ENCODE results near the gene MYBPHL.

Gene MYBPHL

GRCh38 chr1:109306832-109307273 is at the start of gene MYBPHL:
TSS of gene MYBPHL (minus strand) at chr1:109307011. CDS start at chr1:109306991, 20 bp downstream.
- Histone ChIP-seq H3K27me3 (ENCODE audit: insufficient read depth, poor library complexity, severe bottlenecking) (no peaks in the 10 kb centered on the region), H3K36me3 (ENCODE audit: low read depth) (no peaks in the 10 kb centered on the region), H3K27ac (ENCODE audit: poor library complexity, severe bottlenecking) (no peak within 1 kb of the TSS), H3K4me3 (ENCODE audit: severe bottlenecking) (no peak within 1 kb of the TSS), H3K9me3 (ENCODE audit: severe bottlenecking) (no peaks in the 10 kb centered on the region), H3K4me1 (ENCODE audit: insufficient read depth, poor library complexity, severe bottlenecking) (no peaks in the 10 kb centered on the region)
- DNase-seq (ENCODE audit: low spot score), result no peak
- no peak for ATAC-seq (ENCODE audit: low read depth)
- no peak for TF ChIP-seq CTCF (IDR thresholded peaks at IDR 0.05; ENCODE audit: poor library complexity, severe bottlenecking)

GRCh38 chr1:109356505-109356904 is 49.7 kb upstream of the MYBPHL start:
- Histone ChIP-seq H3K4me3 (ENCODE audit: severe bottlenecking) (no peak overlapping the region), H3K27ac (ENCODE audit: poor library complexity, severe bottlenecking) (no peak overlapping the region), H3K27me3 (ENCODE audit: insufficient read depth, poor library complexity, severe bottlenecking) (no peaks in the 10 kb centered on the region), H3K4me1 (ENCODE audit: insufficient read depth, poor library complexity, severe bottlenecking) (no peaks in the 10 kb centered on the region), H3K9me3 (ENCODE audit: severe bottlenecking) (no peaks in the 10 kb centered on the region), H3K36me3 (ENCODE audit: low read depth) (no peaks in the 10 kb centered on the region)
- ATAC-seq (ENCODE audit: low read depth) (no peak), DNase-seq (ENCODE audit: low spot score) (no peak)
- no peak for TF ChIP-seq CTCF (IDR thresholded peaks at IDR 0.05; ENCODE audit: poor library complexity, severe bottlenecking)

GRCh38 chr1:109354929-109355328 is 48.1 kb upstream of the MYBPHL start:
- DNase-seq (ENCODE audit: low spot score) (no peak), ATAC-seq (ENCODE audit: low read depth) (no peak)
- H3K4me3 ChIP-seq (ENCODE audit: severe bottlenecking), result no peak overlapping the region
- no peaks in the 10 kb centered on the region for H3K27me3 ChIP-seq (ENCODE audit: insufficient read depth, poor library complexity, severe bottlenecking)
- no peaks in the 10 kb centered on the region; the same call in 1 of the 2 replicates for H3K36me3 ChIP-seq (ENCODE audit: low read depth)
- no peak for TF ChIP-seq CTCF (IDR thresholded peaks at IDR 0.05; ENCODE audit: poor library complexity, severe bottlenecking)
- no peaks in the 10 kb centered on the region for H3K9me3 ChIP-seq (ENCODE audit: severe bottlenecking)
- no peak overlapping the region for H3K27ac ChIP-seq (ENCODE audit: poor library complexity, severe bottlenecking)
- no peaks in the 10 kb centered on the region for H3K4me1 ChIP-seq (ENCODE audit: insufficient read depth, poor library complexity, severe bottlenecking)

GRCh38 chr1:109351457-109351856 is 44.6 kb upstream of the MYBPHL start:
- Histone ChIP-seq H3K4me1 (ENCODE audit: insufficient read depth, poor library complexity, severe bottlenecking) (no peaks in the 10 kb centered on the region), H3K4me3 (ENCODE audit: severe bottlenecking) (no peak overlapping the region), H3K27me3 (ENCODE audit: insufficient read depth, poor library complexity, severe bottlenecking) (no peaks in the 10 kb centered on the region), H3K27ac (ENCODE audit: poor library complexity, severe bottlenecking) (no peak overlapping the region), H3K36me3 (ENCODE audit: low read depth) (no peaks in the 10 kb centered on the region; the same call in 1 of the 2 replicates), H3K9me3 (ENCODE audit: severe bottlenecking) (no peaks in the 10 kb centered on the region)
- ATAC-seq (ENCODE audit: low read depth), result no peak
- TF ChIP-seq CTCF (IDR thresholded peaks at IDR 0.05; ENCODE audit: poor library complexity, severe bottlenecking), result no peak
- no peak for DNase-seq (ENCODE audit: low spot score)

- Histone ChIP-seq H3K4me1 (ENCODE audit: insufficient read depth, poor library complexity, severe bottlenecking) (no peaks in the 10 kb centered on the region), H3K27me3 (ENCODE audit: insufficient read depth, poor library complexity, severe bottlenecking) (no peaks in the 10 kb centered on the region), H3K36me3 (ENCODE audit: low read depth) (no peaks in the 10 kb centered on the region; the same call in 1 of the 2 replicates), H3K4me3 (ENCODE audit: severe bottlenecking) (no peak overlapping the region), H3K9me3 (ENCODE audit: severe bottlenecking) (no peaks in the 10 kb centered on the region), H3K27ac (ENCODE audit: poor library complexity, severe bottlenecking) (no peak overlapping the region)
- DNase-seq (ENCODE audit: low spot score) (no peak), ATAC-seq (ENCODE audit: low read depth) (no peak)
- TF ChIP-seq CTCF (IDR thresholded peaks at IDR 0.05; ENCODE audit: poor library complexity, severe bottlenecking), result no peak
These were observed 43.8 kb upstream of the MYBPHL start for GRCh38 chr1:109350655-109351054.
